Suppressor macrophage treated with lipopolysaccharide for 4 hours (primary cell): ENCODE data around the gene GPHB5.
"Not testable (repeated sequence)": the region's sequence is repeated elsewhere in the genome, so short reads cannot be mapped to it uniquely, and the experiment has no call there.

Experiments used
- DNase-seq: peaks from one replicate; pipeline ENCODE4 v3.0.0-alpha.2; 2020

The GPHB5 gene

GRCh38 chr14:63292805-63293204 lies 25.9 kb downstream of the GPHB5 start:
- DNase-seq = no peak

GRCh38 chr14:63290741-63291430 lies 27.8 kb downstream of the GPHB5 start:
- no peak for DNase-seq

- no peak for DNase-seq
Observed at GRCh38 chr14:63288853-63289252, 29.9 kb downstream of the GPHB5 start.

GRCh38 chr14:63287666-63288483 lies 30.9 kb downstream of the GPHB5 start:
- DNase-seq = no peak

GRCh38 chr14:63286071-63286470 lies 32.7 kb downstream of the GPHB5 start:
- DNase-seq = no peak

GRCh38 chr14:63283884-63284248 lies 34.9 kb downstream of the GPHB5 start:
- no peak for DNase-seq

GRCh38 chr14:63282997-63283883 lies 35.5 kb downstream of the GPHB5 start:
- no peak for DNase-seq

- not testable (repeated sequence) for DNase-seq
Observed at GRCh38 chr14:63279933-63280332, 38.8 kb downstream of the GPHB5 start.

- DNase-seq = no peak
Observed at GRCh38 chr14:63277591-63278183, 41.0 kb downstream of the GPHB5 start.

- peak; percentile 49 for DNase-seq
Observed at GRCh38 chr14:63276492-63277342, 42.0 kb downstream of the GPHB5 start.

GRCh38 chr14:63276016-63276415 lies 42.7 kb downstream of the GPHB5 start:
- no peak for DNase-seq

GRCh38 chr14:63275611-63276010 lies 43.1 kb downstream of the GPHB5 start:
- DNase-seq = no peak

GRCh38 chr14:63273717-63274655 lies 44.7 kb downstream of the GPHB5 start:
- no peak for DNase-seq

GRCh38 chr14:63273129-63273528 lies 45.6 kb downstream of the GPHB5 start:
- no peak for DNase-seq

- DNase-seq = no peak
Observed at GRCh38 chr14:63269561-63270225, 49.0 kb downstream of the GPHB5 start.

GRCh38 chr14:63268771-63269170 lies 50.0 kb downstream of the GPHB5 start:
- no peak for DNase-seq

GRCh38 chr14:63267171-63267570 lies 51.6 kb downstream of the GPHB5 start:
- DNase-seq = no peak

- no peak for DNase-seq
Observed at GRCh38 chr14:63266106-63266505, 52.6 kb downstream of the GPHB5 start.
